NT2/D1 (cell line): Measurements from ENCODE around the gene KCNJ12.

Experiments
- YY1 ChIP-seq: IDR thresholded peaks from 2 replicates; pipeline ENCODE4 v1.6.1; 2011; ENCODE audit not compliant: insufficient read length, insufficient read depth
- ZNF274 ChIP-seq: IDR thresholded peaks from 2 replicates; pipeline ENCODE4 v1.6.1; 2011; ENCODE audit warnings: mild to moderate bottlenecking, low read depth, low read length

DNA sequence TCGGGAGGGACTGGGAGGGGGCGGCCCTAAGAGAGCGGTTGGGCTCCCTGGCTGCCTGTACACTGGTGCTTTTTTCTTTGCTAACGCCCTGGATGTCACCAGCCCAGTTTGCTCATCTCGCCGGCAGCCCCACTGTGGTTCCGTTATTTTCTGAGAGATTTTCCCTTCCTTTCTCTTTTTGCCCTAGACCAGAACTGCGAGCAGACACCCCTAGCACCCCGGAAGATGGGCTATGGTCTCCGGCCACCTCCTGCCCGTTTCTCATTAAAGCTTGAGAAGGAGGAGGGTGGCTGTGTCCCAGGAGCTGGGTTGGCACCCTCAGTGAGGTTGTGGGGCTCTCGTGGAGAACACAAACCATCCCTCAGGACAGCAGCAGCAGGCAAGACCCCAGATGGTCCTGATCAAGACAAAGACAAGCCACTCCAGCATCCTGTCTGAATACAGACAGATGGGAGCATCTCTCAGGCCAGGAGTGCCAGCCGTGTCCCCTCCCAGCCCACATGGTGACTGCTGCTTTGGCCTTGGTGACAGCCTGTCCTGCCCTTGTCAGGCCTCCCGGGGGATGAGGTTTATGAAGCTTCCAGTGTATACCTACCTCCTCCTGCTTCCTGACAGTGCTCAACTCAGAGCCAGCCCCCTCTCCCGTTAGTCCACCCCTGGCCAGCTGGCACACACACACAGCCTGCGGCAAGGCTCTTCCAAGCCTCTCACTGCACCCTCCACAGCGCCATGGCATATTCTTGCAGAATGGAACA is 77.2 kb downstream of the KCNJ12 start:
- TF ChIP-seq YY1: no peak
- no peak for TF ChIP-seq ZNF274
